ENCODE results near the gene CFAP65. TPM values are rescaled to one million over a fixed set of nuclear protein-coding genes. Genes with fewer than 3 reads are reported as not detected.

Gene CFAP65
- total and polyA plus RNA-seq, 2 of the 4 experiments (the other 2 are of a cell fraction) = not detected

GRCh38 chr2:218981881-218982585 is 59.3 kb downstream of the CFAP65 start:
- Histone ChIP-seq H3K56ac (ENCODE audit: extremely low read depth, insufficient read depth, low read length) (no peak overlapping the region), H3K9me3 (ENCODE audit: control insufficient read depth, insufficient read depth, low read length) (no peaks in the 10 kb centered on the region), H2BK15ac (ENCODE audit: low read depth, low read length) (no peak overlapping the region), H3K4me1 (ENCODE audit: control insufficient read depth, insufficient read depth, low read length) (0 out of 2 replicates have a peak, but pooled peaks cover 2% of the 10 kb centered on the region), H4K5ac (ENCODE audit: low read depth, low read length) (no peak overlapping the region), H2BK20ac (ENCODE audit: low read depth, low read length) (no peak overlapping the region), H3K18ac (ENCODE audit: low read depth, low read length) (no peak overlapping the region), H2AFZ (replicated peaks; ENCODE audit: low read length, poor library complexity) (peak overlapping the region; percentile 16), H3K27me3 (ENCODE audit: control insufficient read depth, insufficient read depth, low read length) (peaks cover 74% of the 10 kb centered on the region), H2BK120ac (ENCODE audit: low read depth, low read length) (no peak overlapping the region), H3K14ac (replicated peaks; ENCODE audit: low read depth, low read length) (no peak overlapping the region), H4K20me1 (ENCODE audit: insufficient read depth, low read length) (peaks cover 3% of the 10 kb centered on the region; the same call in 1 of the 2 replicates), H4K91ac (ENCODE audit: insufficient read depth, low read depth, low read length) (no peak overlapping the region), H3K4me2 (ENCODE audit: low read depth, low read length) (peak overlapping the region; percentile 73), H3K27ac (ENCODE audit: insufficient read depth, low read length) (no peak overlapping the region), H2AK5ac (ENCODE audit: low read depth, low read length) (no peak overlapping the region), H3K79me1 (ENCODE audit: low read depth in 1 of 2, low read length in 2 of 2) (no peaks in the 10 kb centered on the region), H2BK5ac (ENCODE audit: low read depth, low read length, poor library complexity, severe bottlenecking) (no peak overlapping the region), H3K4ac (ENCODE audit: low read depth, low read length) (no peak overlapping the region), H2AK9ac (replicated peaks; ENCODE audit: low read depth, low read length, poor library complexity) (peak overlapping the region; percentile 19), H3K4me3 (ENCODE audit: insufficient read depth, low read depth, low read length) (no peak overlapping the region), H3K36me3 (ENCODE audit: control insufficient read depth, insufficient read depth, low read length) (no peaks in the 10 kb centered on the region), H3K23ac (ENCODE audit: low read depth, low read length) (no peak overlapping the region), H3K9ac (ENCODE audit: low read depth, low read length) (no peak overlapping the region), H4K8ac (ENCODE audit: low read depth in 2 of 2, low read length in 2 of 2) (no peak overlapping the region), H3K9me1 (ENCODE audit: insufficient read depth, low read length) (no peaks in the 10 kb centered on the region; the same call in 1 of the 2 replicates)
- DNase-seq = peak; percentile 12
- no peak for TF ChIP-seq RFX5 (IDR thresholded peaks at IDR 0.05; ENCODE audit: low read depth, low read length)
- TF ChIP-seq ELK1 (IDR thresholded peaks at IDR 0.05; ENCODE audit: borderline replicate concordance, low read depth, low read length) = no peak
- no peak for TF ChIP-seq CTCF (conservative IDR thresholded peaks at IDR 0.05; ENCODE audit: low read depth, low read length)
- TF ChIP-seq MAFK (IDR thresholded peaks at IDR 0.05; ENCODE audit: low read depth, low read length) = no peak
- intact Hi-C loops (cut with micrococcal nuclease) = no loop called here
- 2% methylated on average over 36 of the region's 69 CpGs; no CpG with 5 or more reads in 1 of the 2 experiments for WGBS, 2 experiments (ENCODE audit: extremely low coverage in 2 of 2, insufficient read length in 1 of 2)
- in situ Hi-C loops (cut with MboI; ENCODE audit: low sequenced_read_pairs) = no loop called here
- dilution Hi-C loops (cut with HindIII; ENCODE audit: low sequenced_read_pairs, unreplicated experiment) = no loop called here
- peak; percentile 28; the same call in 1 of the 2 replicates for ATAC-seq (ENCODE audit: low read depth)
- BruUV-seq (replicated peaks) = no TSS peak
- ChIA-PET POLR2A (ENCODE audit: unreplicated experiment) (interaction anchor here (0.6 kb wide), 1 partner anchor 56 kb away, joined by 6 read pairs; no protein-coding TSS in a partner anchor), CTCF (no interaction called here)

All from IMR-90 (cell line).